Stimulated activated CD8-positive, alpha-beta memory T cell treated with anti-CD3 and anti-CD28 coated beads, Interleukin-7, amount 100 ng/mL, for 24 hours (primary cell): ENCODE measurements around the gene SCN4A.

Source experiments
- DNase-seq: peaks from one replicate; pipeline ENCODE4 v3.0.0-alpha.2; 2020; ENCODE audit warnings: low read depth

The SCN4A gene

GRCh38 chr17:64001763-64002529, 29.2 kb upstream of the SCN4A start:
- DNase-seq: no peak

GRCh38 chr17:64001091-64001579, 28.4 kb upstream of the SCN4A start:
- no peak for DNase-seq

- no peak for DNase-seq
Measured at GRCh38 chr17:63999680-64000531, 27.2 kb upstream of the SCN4A start.

DNA sequence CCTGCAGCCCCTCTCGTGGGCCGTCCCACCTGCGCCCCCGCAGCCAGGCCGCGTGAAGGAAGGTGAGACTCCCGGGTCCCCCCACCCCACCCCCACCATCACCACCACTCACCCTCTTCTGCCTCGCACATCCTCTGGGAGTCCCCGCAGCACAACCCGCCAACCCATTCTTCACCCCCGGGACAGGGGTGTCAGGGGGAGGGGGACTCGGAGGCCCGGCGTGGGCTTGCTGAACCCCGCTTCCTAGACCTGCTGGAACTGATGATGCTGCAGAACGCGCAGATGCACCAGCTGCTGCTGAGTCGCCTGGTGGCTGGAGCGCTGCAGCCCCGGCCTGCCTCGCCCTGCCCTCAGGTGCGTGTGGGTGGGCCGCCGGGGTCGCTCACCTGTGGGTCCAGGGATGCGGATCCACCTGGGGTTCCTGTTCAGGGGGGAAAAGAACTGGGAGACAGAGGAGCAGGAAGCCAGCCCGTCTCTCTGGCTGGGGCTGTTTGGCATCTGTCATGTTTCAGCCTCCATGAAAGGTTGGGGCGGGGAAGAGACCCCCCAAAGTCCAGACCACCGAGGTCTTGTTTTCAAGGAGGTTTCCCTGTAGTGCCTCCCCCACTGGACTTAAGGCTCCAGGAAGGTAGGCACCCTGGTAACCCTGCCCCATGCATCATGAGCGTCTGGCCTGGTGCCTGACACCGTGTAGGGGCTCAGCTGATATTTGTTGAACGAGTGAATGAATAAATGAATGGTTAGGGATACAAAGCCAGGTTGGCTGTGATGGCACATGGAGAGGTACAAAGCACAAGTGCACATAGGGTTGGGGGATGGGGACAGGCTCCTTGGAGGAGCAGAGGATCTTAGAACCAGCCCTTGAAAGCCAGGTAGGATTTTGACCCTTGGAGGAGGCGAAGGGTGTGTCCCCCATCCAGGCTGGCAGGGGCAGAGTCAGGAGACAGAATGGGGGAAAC, 26.3 kb upstream of the SCN4A start:
- DNase-seq: no peak

DNA sequence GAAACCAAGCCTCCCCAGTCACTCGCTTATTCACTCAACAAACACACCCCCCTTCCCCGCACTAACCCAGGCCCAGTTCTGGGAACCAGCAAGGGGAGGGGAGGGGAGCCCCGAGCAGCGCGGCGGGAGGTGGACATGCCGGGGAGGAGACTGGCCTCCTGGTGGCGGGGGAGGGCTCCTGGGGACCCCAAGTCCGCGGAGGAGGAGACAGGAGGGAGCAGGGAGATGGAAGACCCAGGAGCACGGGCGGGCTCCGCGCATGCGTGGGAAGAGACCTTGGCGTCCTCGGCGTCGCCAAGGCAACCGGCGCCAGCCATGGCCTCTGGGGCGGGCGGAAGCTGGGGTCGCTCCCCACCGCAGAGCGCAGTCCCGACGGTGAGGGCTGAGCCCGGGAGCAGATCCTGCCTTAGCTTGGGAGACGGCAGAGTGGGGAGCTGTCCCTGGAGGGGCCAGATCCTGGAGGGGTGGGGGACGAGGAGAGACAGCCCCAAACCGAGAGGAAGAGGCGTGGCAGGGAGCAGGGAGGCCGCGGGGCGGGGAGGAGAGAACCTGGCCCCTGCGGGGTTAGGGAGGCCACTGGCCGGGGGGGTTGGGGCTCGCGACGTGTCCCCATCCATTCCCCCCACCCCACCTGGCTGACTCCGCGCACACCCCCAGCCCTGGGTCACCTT, 25.5 kb upstream of the SCN4A start, which contains the start of gene PRR29:
Gene PRR29, plus strand, starts transcription at position 302 of the 671 bp plus-strand sequence. Its CDS starts 14 bp downstream, at position 316.
- peak; percentile 53 for DNase-seq

GRCh38 chr17:63997341-63998048, 24.8 kb upstream of the SCN4A start:
- DNase-seq: no peak

DNA sequence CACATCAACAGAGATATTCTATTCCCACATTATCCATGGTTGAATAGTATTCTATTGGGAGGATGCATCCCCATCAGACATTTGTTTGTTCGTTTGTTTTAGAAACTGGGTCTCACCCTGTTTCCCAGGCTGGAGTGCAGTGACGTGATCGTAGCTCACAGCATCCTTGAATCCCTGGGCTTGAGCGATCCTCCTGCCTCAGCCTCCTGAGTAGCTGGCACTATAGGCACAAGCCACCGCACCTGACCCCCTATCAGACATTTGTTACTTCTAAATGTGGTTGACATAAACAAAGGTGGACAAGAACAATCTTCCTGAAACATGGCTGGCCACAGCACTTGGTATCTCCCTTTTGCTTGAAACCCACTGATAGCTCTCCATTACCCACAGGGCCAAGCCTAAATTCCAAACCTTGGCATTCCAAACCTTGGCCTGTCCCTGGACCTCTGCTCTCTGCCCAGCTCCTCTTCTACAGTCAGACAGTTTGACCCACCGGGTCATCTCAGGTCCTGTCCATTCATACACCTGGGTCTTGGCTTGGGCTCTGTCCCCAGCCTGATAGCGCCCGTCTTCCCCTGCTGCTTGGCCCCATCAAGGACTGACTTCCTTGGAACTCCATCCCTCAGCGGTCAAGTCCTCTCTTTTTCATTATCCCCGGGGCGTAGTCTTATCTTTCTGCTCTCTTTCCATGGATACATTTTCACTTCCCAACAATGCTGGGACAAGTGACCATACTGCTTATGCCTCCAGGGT, 23.9 kb upstream of the SCN4A start:
- DNase-seq: no peak

GRCh38 chr17:63995626-63996025, 22.9 kb upstream of the SCN4A start:
- DNase-seq: no peak

DNA sequence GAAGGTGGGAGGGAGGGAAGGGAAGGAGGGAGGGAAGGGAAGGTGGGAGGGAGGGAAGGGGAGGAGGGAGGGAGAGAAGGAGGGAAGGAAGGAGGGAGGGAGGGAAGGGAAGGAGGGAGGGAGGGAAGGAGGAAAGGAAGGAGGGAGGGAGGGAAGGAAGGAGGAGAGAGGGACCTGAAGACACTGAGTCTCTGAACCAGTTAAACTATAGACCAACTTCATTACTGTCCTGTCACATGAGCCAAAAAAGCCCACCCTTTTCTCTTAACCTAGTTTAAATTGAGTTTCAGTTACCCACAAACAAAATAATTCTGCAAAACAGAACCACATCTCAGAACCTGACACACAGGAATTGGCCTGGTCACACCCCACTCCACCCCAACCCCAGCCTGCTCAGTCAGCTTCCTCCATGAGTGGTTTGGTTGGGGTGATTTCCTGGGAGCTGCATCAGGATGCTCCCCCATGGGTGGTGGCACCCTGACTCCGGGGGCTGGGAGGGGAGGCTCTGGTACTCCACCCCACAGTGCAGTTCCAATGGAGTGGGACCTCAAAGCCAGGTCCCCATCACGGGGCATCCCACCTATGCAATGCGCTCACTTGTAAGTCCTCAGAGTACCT, 20.8 kb upstream of the SCN4A start:
- DNase-seq: no peak

GRCh38 chr17:63991611-63992010, 18.9 kb upstream of the SCN4A start:
- no peak for DNase-seq

GRCh38 chr17:63989622-63990345, 17.1 kb upstream of the SCN4A start:
- DNase-seq: no peak

- no peak for DNase-seq
Measured at GRCh38 chr17:63988741-63989621, 16.3 kb upstream of the SCN4A start.

DNA sequence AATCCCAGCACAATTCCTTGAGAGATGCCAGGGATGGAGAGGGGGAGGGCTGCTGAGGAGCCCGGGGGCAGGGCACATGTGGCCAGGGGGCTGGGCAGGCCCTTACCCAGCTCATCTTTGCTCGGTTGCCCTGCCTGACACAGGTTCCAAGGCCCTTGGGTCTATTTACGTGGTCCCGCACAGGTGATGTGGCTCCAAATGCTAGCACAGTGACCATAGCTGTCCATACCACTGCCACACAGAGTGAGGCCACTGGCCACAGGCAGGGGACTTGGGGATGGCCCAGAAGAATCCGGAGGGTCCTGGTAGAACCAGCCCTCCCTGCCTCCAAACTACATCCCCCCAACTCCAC, 15.4 kb upstream of the SCN4A start:
- DNase-seq: no peak

- no peak for DNase-seq
Measured at GRCh38 chr17:63987221-63988126, 14.8 kb upstream of the SCN4A start.

- no peak for DNase-seq
Measured at GRCh38 chr17:63986821-63987220, 14.1 kb upstream of the SCN4A start.

DNA sequence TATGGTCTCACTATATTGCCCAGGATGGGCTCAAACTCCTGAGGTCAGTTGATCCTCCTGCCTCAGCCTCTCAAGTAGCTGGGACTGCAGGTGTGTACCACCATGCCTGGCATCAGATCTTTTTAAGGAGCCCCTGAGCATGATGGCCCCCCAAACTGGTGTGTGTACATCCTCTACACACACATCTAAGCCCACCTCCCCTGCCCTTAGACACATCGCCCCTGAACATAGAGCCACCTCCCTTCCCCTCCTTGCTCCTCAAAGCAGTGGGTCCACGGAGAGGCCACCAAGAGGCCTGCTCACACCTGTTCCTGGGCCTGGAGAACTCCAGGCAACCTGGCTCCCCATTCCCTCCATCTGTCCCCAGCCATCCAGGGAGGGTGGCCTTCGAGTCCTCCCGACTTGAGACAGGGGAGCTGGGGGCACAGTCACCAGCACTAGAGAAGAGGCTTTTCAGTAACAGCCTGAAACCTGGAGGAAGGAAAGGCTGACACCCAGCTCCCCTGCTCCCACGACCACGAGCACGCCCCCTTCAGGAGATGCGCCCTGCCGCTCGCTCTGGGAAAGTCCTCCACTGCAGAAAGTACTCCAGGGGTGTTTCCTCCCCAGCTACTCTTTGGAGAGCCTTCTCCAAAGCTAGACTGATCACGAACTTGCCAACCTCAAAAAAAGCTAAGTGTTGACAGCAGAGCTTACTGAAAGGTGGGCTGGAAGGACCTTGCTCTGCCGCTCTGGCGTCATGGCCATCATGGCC, 12.8 kb upstream of the SCN4A start:
- no peak for DNase-seq
